GM18868 (cell line): ENCODE data around the gene GSTM2.

Experiments
- ATAC-seq: cut with Tn5 transposase; IDR thresholded peaks from one replicate; pipeline ENCODE4 v1.9.1; 2021; ENCODE audit warnings: mild to moderate bottlenecking, moderate library complexity; ENCODE audit not compliant: unreplicated experiment

The GSTM2 gene

DNA sequence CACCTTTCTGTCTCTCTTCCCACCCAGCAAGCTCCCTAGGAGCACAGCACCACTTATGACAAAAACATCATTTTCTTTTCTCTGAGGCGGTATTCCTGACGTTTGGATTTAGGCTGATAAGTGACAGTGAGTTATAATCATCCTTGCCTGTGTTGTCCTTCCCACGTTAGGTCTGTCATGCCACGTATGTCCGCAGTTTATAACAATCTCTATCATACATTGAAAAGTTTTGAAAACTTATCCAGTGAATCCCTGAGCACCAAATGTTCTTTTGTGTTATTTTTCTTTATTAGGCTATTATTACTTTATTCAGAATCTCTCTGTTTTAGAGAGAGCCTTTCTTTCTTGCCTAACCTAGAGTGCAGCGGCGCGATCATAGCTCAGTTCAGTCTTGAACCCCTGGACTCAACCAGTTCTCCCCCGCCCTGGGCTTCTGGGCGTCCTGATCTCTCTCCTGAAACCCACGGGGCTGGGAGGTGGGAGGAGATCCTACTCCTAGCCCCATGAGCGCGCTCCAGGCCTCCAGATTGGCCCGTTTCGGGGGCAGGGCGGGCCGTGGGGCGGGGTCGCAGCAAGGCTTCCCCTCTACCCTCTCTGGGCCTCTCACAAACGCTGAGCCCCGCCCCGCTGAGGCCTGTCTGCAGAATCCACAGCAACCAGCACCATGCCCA is at the start of gene GSTM2:
Gene GSTM2 (plus strand): TSS at position 606 of the 671 bp plus-strand sequence. CDS start 59 bp downstream, at position 665.
- ATAC-seq = peak; percentile 97

- no peak for ATAC-seq
Measured at GRCh38 chr1:109618661-109619575, 48.9 kb upstream of the GSTM2 start.

DNA sequence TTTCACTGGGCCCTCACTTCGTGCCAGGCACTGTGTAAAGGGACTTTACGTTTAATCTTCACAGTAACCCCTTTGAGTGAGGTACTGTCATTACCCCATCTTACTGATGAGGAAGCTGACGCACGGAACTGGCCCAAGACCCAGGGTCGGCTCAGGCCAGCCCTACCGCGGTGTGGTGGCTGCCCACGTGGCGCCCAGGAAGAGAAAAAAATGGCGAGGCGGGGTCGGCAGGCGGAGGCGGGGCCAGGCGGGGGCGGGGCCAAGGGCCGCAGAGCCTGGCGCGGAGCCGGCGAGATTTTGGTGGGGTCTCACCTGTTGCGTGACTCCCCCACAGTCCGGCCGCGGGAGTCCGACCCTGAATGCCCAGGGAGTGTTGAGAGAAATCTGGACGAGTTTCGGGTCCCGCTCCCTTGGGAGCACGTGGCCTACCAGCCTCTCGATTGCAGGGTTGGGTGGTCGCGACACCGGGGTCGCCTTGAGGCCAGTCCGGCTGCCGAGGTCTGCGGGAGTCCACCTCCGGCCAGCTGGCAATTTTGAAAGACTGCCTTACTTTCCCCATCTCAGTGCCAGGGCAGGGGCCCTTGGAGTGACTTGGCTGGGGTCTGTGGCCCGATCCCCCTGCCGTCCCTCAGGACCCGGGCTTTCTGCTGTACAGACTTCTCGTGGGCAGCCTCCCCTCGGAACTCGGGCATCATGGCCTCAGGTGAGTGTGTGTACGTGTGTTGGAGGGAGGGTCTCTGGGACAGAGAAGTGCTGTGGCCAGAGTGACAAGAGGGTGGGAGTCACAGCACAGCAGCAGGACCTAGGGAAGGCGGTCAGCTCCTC is 48.1 kb upstream of the GSTM2 start, which contains the start of the genes AMPD2 and GNAT2:
Gene AMPD2 (plus strand): TSS at position 262 of the 825 bp plus-strand sequence. CDS start 1,339 bp downstream, outside the sequence.
Gene GNAT2 (minus strand): TSS at position 41 of the 825 bp plus-strand sequence. CDS start 6,746 bp downstream, outside the sequence.
- peak; percentile 44 for ATAC-seq

DNA sequence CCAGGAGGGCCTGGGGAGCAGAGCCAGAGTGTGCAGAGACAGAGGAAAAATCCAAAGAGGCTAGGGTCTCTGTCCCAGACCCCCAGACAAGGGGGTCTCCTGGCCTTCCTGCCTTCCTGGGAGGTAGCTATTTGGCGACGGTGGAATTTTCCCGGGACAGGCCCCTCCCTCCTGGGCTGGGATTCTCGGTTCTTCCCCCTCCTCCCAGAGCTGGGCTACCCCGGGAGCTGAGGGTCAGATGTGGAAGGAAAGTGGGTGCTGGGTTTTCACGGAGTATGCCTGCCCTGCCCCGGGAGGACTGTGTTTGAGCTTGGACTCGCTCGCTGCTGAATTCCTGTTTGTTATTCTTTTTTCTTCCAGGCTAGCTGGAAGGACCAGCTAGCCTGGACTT is 47.5 kb upstream of the GSTM2 start:
- no peak for ATAC-seq

- ATAC-seq = peak; percentile 79
Measured at GRCh38 chr1:109620841-109621286, 47.0 kb upstream of the GSTM2 start.

GRCh38 chr1:109621379-109622136 is 46.3 kb upstream of the GSTM2 start:
- ATAC-seq = no peak

- no peak for ATAC-seq
Measured at GRCh38 chr1:109622137-109622892, 45.5 kb upstream of the GSTM2 start.

DNA sequence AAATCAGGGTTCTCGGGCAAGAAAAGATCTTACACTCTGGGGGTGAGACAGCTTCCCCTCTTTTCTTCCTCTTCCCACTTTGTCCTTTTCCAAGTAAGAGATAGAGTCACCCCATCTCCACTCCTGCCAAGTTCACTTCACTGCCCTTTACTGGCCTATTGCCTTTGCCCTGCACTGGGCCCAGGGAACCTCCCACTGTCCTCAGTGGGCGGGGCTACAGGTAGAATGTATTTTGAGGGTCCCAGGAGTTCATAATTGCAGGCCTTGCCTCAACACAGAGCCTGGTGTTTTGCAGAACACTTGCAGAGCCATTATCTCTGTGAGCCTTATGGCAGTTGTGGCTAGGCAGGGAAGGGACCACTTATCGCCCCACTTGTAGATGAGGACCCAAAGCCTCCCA is 45.0 kb upstream of the GSTM2 start:
- no peak for ATAC-seq

DNA sequence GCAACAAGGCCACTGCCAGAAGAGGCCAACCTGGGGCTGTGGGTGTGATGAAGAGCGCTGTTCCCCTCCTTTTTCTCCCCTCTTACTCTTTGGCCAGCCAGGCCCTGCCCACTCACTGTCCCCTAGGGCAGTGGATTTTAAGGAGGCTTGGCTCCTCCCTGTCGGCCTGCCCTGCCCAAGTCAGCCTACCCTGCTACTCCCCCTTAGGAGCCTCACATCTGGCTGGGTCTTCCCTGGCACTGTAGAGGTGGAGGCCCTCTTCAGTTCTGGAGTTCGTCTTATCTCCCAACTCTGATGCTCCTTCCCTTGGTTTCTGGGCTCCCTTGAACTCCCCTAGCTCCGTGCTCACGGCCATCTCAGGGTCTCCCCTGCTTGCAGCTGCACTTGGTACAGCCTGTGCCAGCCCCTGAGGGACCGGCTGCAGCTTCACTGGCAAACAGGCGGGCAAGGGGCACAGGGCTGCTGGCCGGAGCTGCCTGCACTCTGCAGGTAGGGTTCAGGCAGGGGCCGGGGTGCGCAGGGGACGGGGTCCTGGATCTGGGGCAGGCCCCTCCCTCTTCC is 44.2 kb upstream of the GSTM2 start:
- ATAC-seq = no peak

DNA sequence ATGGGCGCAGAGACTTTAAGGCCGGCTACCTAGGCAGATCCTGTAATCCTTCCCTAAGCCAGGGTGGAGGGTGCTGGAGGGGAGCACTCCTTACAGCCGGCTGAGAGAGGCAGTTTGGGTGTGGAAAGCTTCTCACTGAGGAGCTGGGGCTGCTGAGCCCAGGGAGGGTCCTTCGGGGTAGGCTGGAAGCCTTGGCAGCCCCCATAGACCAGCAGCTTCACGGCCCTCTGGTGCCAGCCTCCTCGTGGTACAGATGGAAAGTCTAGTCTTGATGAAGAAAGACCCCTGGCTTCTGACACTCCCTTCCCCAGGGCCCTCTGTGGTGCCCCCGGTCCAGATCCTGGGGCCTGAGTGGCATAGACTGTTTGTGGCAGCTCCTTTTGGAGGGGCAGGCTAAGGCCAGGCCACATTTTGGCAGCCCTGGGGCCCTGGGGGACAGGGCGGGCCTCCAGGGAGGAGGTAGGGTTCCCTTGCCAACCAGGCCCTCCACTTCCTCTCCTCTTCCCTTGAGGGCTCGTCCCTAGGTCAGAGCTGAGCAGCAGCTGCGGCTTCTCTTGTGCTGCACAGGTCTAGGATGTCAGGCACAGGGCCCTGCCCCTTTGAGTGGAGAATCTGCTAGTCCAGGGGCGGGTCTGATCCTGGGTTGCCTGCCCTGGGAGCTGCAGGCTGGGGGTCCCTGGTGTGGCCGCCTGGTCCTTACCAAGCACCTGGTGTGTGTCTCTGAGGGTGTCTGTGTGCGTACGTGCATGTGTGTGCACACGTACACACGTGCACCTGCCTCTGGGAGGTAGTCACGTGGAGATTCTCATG is 43.5 kb upstream of the GSTM2 start:
- no peak for ATAC-seq

DNA sequence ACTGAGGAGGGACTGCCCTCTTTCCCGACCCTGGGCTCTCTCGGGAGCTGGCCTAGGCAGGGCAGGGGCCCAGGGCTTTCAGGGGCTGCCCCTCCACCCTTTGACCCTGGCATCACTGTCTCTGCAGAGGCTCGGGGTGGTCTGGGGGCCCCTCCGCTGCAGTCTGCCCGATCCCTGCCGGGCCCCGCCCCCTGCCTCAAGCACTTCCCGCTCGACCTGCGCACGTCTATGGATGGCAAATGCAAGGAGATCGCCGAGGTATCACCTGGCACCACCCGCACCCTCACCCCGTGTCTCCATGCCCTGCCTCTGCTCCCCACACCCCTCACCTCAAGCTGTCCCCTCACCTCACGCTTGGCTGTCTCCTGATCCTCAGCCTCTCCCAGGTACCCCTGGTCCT is 42.7 kb upstream of the GSTM2 start:
- no peak for ATAC-seq

GRCh38 chr1:109625601-109626560 is 42.0 kb upstream of the GSTM2 start:
- no peak for ATAC-seq

- ATAC-seq = no peak
Measured at GRCh38 chr1:109626682-109627408, 41.0 kb upstream of the GSTM2 start.

GRCh38 chr1:109627692-109628399 is 40.0 kb upstream of the GSTM2 start:
- no peak for ATAC-seq

DNA sequence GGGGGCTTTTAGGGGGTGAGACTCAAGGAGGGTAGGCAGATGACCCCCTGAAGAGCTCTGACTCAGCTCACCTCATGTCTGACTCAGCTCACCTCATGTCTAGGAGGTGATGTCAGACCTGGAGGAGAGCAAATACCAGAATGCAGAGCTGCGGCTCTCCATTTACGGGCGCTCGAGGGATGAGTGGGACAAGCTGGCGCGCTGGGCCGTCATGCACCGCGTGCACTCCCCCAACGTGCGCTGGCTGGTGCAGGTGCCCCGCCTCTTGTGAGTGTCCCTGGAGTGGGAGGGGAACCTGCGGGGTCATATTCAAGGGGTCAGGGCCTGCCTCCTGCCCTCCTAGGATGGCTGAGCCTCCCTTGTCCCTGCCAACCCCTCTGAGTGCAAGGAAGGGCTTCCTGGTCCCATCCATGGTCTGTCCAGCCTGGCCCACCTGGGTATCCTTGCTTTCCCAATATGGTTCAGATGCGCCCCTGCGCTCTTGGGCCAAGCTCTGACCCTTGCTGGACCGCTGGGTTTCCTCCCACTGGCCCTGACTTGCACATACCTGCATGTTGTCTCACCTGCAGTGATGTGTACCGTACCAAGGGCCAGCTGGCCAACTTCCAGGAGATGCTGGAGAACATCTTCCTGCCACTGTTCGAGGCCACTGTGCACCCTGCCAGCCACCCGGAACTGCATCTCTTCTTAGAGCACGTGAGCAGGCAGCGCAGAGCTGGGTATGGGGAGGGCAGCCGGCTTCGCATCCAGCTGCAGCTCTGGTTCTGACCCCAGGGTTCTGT is 39.1 kb upstream of the GSTM2 start:
- ATAC-seq = no peak
